Neural cell (in vitro differentiated cells): ENCODE data around the gene NFASC. TPM values are rescaled to one million over a fixed set of nuclear protein-coding genes. Genes with fewer than 3 reads are reported as not detected.

Experiments used
- H2AFZ ChIP-seq: fragments of 200-600, 300-800 bp; sonication (generic), shearing (Covaris generic); 2 replicates; pipeline ENCODE4 v1.6.0; 2014; ENCODE audit warnings: low read depth, mild to moderate bottlenecking, antibody characterized with exemption, low read length, moderate library complexity
- H3F3A ChIP-seq: fragments of 200-600 bp; shearing (Covaris generic); 2 replicates; pipeline ENCODE4 v1.6.1; 2016; ENCODE audit warnings: mild to moderate bottlenecking, moderate library complexity, mixed read lengths, antibody characterized with exemption, low read length; ENCODE audit not compliant: insufficient read depth, poor library complexity, severe bottlenecking
- H3K27ac ChIP-seq: fragments of 200-600, 300-800 bp; sonication (generic), shearing (Covaris generic); 2 replicates; pipeline ENCODE4 v1.5.1; 2014; ENCODE audit warnings: mild to moderate bottlenecking, low read length, moderate library complexity
- H3K27me3 ChIP-seq: fragments of 300-800, 200-600 bp; sonication (generic), shearing (Covaris generic); 2 replicates; pipeline ENCODE4 v1.6.0; 2014; ENCODE audit warnings: mild to moderate bottlenecking, low read depth, low read length, moderate library complexity; ENCODE audit not compliant: insufficient read depth
- H3K36me3 ChIP-seq: fragments of 300-800, 200-600 bp; sonication (generic), shearing (Covaris generic); 2 replicates; pipeline ENCODE4 v1.5.1; 2014; ENCODE audit warnings: mild to moderate bottlenecking, antibody characterized with exemption, low read length, moderate library complexity; ENCODE audit not compliant: insufficient read depth
- H3K4me2 ChIP-seq: fragments of 300-800, 200-600 bp; sonication (generic), shearing (Covaris generic); 2 replicates; pipeline ENCODE4 v1.6.0; 2014; ENCODE audit warnings: mild to moderate bottlenecking, low read length
- H3K4me3 ChIP-seq: fragments of 300-800, 200-600 bp; sonication (generic), shearing (Covaris generic); 2 replicates; pipeline ENCODE4 v1.5.1; 2014; ENCODE audit warnings: mild to moderate bottlenecking, low read length, moderate library complexity
- H3K79me2 ChIP-seq: fragments of 200-600 bp; shearing (Covaris generic); replicated peaks from 2 replicates; pipeline ENCODE4 v1.6.0; 2014; ENCODE audit warnings: mild to moderate bottlenecking, low read length, moderate library complexity; ENCODE audit not compliant: insufficient read depth
- H3K9ac ChIP-seq: fragments of 300-800, 200-600 bp; sonication (generic), shearing (Covaris generic); 2 replicates; pipeline ENCODE4 v1.6.1; 2016; ENCODE audit warnings: mild to moderate bottlenecking, low read length, mixed read lengths
- H3K9me2 ChIP-seq: fragments of 200-600 bp; shearing (Covaris generic); 2 replicates; pipeline ENCODE4 v1.6.1; 2016; ENCODE audit warnings: mild to moderate bottlenecking, low read length, mixed read lengths; ENCODE audit not compliant: insufficient read depth
- H3K9me3 ChIP-seq: fragments of 200-600, 300-800 bp; sonication (generic), shearing (Covaris generic); 2 replicates; pipeline ENCODE4 v1.6.1; 2016; ENCODE audit warnings: mild to moderate bottlenecking, mixed run types, low read length, moderate library complexity, mixed read lengths
- H4K20me1 ChIP-seq: fragments of 200-600 bp; shearing (Covaris generic); 2 replicates; pipeline ENCODE4 v1.6.1; 2016; ENCODE audit warnings: mild to moderate bottlenecking, mixed run types; ENCODE audit not compliant: insufficient read depth
- EP300 ChIP-seq: fragments of 450-650 bp; conservative IDR thresholded peaks from 2 replicates; pipeline ENCODE4 v1.6.1; 2014; ENCODE audit warnings: antibody characterized with exemption, mild to moderate bottlenecking, moderate library complexity; ENCODE audit not compliant: poor library complexity, severe bottlenecking
- EZH2 ChIP-seq: fragments of 200-600, 300-800 bp; shearing (Covaris generic), sonication (generic); IDR thresholded peaks from 2 replicates; pipeline ENCODE4 v1.6.1; 2014; ENCODE audit warnings: antibody characterized with exemption, low read length, borderline replicate concordance, mild to moderate bottlenecking; ENCODE audit not compliant: insufficient read depth, poor library complexity, severe bottlenecking
- MXI1 ChIP-seq: fragments of 450-650 bp; conservative IDR thresholded peaks from 2 replicates; pipeline ENCODE4 v1.6.1; 2014; ENCODE audit warnings: antibody characterized with exemption, mild to moderate bottlenecking; ENCODE audit not compliant: poor library complexity, severe bottlenecking
- POLR2AphosphoS5 ChIP-seq: IDR thresholded peaks from 2 replicates; pipeline ENCODE4 v1.6.1; 2012
- RAD21 ChIP-seq: fragments of 450-650 bp; conservative IDR thresholded peaks from 2 replicates; pipeline ENCODE4 v1.6.1; 2014; ENCODE audit warnings: antibody characterized with exemption, mild to moderate bottlenecking, moderate library complexity
- SMC3 ChIP-seq: fragments of 450-650 bp; conservative IDR thresholded peaks from 2 replicates; pipeline ENCODE4 v1.6.1; 2014; ENCODE audit warnings: antibody characterized with exemption, mild to moderate bottlenecking, moderate library complexity; ENCODE audit not compliant: poor library complexity
- TAF1 ChIP-seq: IDR thresholded peaks from 2 replicates; pipeline ENCODE4 v1.6.1; 2012; ENCODE audit warnings: low read depth
- polyA plus RNA-seq: library from polyadenylated mRNA; depleted of rRNA; stranded (reverse); fragments of >200 nt; gene quantifications from 2 replicates; pipeline ENCODE4 v1.2.3, GENCODE V29; 2014
- TF ChIP-seq, protein P1 (sequence below): IDR thresholded peaks from 2 replicates; pipeline ENCODE4 v1.6.1; 2012; ENCODE audit warnings: borderline replicate concordance
- TF ChIP-seq, protein P2 (sequence below): fragments of 450-650 bp; IDR thresholded peaks from 2 replicates; pipeline ENCODE4 v1.5.1; 2014; ENCODE audit warnings: antibody characterized with exemption, mild to moderate bottlenecking, moderate library complexity; ENCODE audit not compliant: poor library complexity, severe bottlenecking

The NFASC gene
- polyA plus RNA-seq, 1 donor from 2014 or later: 23.9 TPM

DNA sequence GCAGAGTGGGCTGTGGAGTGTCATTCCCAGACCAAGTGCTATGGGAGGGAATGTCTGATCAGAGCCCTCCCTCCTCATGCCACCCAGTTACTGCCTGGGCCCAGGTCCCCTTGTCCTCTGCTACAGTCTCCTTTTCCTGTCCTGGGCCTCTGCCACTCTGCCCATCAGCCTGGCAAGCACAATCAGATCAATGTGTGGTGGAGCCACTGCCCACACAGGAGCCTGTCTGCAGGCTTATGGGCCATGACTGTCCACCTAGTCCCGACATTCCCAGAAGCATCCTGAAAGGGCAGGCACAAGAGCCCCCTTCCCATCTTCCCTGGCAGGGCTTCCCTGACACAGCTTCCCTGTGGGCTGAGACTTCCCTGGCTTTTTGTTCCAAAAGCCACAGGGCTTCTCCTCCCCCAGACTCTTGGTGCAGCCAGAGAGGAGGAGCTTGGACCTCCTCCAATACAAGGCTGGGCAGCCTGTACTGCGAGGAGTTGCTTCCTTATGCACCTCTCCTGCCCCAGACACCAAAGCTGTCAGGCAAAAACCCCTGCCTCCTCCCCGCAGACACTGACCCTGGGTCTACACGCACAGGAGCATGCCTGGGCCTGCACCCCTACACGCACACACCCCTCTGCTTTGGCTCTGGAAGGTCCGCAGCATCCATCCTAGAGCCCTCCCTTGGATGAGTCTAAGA is 143.2 kb downstream of the NFASC start:
- H3K4me3 ChIP-seq: no peak overlapping the region
- no peaks in the 10 kb centered on the region for H4K20me1 ChIP-seq
- no peaks in the 10 kb centered on the region for H3F3A ChIP-seq
- no peak overlapping the region for H3K9ac ChIP-seq
- H3K79me2 ChIP-seq: no peaks in the 10 kb centered on the region
- H3K9me3 ChIP-seq: no peaks in the 10 kb centered on the region
- TF ChIP-seq EP300 (no peak), MXI1 (no peak), EZH2 (no peak), TAF1 (no peak)
- TF ChIP-seq, protein P1, sequence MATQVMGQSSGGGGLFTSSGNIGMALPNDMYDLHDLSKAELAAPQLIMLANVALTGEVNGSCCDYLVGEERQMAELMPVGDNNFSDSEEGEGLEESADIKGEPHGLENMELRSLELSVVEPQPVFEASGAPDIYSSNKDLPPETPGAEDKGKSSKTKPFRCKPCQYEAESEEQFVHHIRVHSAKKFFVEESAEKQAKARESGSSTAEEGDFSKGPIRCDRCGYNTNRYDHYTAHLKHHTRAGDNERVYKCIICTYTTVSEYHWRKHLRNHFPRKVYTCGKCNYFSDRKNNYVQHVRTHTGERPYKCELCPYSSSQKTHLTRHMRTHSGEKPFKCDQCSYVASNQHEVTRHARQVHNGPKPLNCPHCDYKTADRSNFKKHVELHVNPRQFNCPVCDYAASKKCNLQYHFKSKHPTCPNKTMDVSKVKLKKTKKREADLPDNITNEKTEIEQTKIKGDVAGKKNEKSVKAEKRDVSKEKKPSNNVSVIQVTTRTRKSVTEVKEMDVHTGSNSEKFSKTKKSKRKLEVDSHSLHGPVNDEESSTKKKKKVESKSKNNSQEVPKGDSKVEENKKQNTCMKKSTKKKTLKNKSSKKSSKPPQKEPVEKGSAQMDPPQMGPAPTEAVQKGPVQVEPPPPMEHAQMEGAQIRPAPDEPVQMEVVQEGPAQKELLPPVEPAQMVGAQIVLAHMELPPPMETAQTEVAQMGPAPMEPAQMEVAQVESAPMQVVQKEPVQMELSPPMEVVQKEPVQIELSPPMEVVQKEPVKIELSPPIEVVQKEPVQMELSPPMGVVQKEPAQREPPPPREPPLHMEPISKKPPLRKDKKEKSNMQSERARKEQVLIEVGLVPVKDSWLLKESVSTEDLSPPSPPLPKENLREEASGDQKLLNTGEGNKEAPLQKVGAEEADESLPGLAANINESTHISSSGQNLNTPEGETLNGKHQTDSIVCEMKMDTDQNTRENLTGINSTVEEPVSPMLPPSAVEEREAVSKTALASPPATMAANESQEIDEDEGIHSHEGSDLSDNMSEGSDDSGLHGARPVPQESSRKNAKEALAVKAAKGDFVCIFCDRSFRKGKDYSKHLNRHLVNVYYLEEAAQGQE: no peak
- TF ChIP-seq, protein P2, sequence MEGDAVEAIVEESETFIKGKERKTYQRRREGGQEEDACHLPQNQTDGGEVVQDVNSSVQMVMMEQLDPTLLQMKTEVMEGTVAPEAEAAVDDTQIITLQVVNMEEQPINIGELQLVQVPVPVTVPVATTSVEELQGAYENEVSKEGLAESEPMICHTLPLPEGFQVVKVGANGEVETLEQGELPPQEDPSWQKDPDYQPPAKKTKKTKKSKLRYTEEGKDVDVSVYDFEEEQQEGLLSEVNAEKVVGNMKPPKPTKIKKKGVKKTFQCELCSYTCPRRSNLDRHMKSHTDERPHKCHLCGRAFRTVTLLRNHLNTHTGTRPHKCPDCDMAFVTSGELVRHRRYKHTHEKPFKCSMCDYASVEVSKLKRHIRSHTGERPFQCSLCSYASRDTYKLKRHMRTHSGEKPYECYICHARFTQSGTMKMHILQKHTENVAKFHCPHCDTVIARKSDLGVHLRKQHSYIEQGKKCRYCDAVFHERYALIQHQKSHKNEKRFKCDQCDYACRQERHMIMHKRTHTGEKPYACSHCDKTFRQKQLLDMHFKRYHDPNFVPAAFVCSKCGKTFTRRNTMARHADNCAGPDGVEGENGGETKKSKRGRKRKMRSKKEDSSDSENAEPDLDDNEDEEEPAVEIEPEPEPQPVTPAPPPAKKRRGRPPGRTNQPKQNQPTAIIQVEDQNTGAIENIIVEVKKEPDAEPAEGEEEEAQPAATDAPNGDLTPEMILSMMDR: no peak
- H3K36me3 ChIP-seq: peaks cover 5% of the 10 kb centered on the region
- H3K27me3 ChIP-seq: no peaks in the 10 kb centered on the region
- no peak overlapping the region for H3K27ac ChIP-seq
- no peak overlapping the region for H3K4me2 ChIP-seq
- no peak overlapping the region for H2AFZ ChIP-seq
- H3K9me2 ChIP-seq: no peaks in the 10 kb centered on the region

DNA sequence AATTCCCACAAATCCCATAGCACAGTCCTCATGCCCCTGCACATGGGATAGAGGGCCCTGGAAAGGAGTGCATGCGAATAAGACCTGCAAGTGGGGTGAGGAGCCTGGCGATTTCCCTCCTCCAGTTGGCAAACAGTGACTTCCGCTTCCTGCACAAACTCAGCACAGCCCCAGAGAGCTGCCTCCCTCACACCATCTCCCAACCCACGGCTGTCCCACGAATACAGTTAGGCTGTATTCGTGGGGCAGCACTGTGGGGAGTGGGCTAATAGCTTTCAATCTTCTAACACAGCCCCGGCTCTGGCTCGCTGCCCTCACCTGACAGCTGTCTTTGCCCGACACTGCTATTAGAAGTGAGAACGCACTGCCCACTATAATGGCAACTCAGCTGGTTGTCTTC is 144.1 kb downstream of the NFASC start:
- Histone ChIP-seq H3F3A (no peaks in the 10 kb centered on the region), H3K79me2 (no peaks in the 10 kb centered on the region), H3K4me2 (no peak overlapping the region), H3K27ac (no peak overlapping the region), H2AFZ (no peak overlapping the region), H3K4me3 (no peak overlapping the region), H3K9me2 (no peaks in the 10 kb centered on the region), H3K9ac (no peak overlapping the region), H3K36me3 (peaks cover 5% of the 10 kb centered on the region), H4K20me1 (no peaks in the 10 kb centered on the region), H3K9me3 (no peaks in the 10 kb centered on the region), H3K27me3 (no peaks in the 10 kb centered on the region)
- TF ChIP-seq SMC3 (no peak), POLR2AphosphoS5 (no peak), TAF1 (no peak), RAD21 (no peak)
- TF ChIP-seq, protein P2: no peak
